Spleen (tissue), 3 donors: ENCODE measurements around the gene TRPM1.

Experiments used
- POLR2A ChIP-seq, 3 donors: fragments of 450-650 bp; IDR thresholded peaks; one replicate each; pipeline ENCODE4 v1.5.1; 2017; ENCODE audit warnings: antibody characterized with exemption in 3 of 3, mild to moderate bottlenecking in 1 of 3
- POLR2AphosphoS5 ChIP-seq, 3 donors: sonication (generic); formaldehyde crosslinking; IDR thresholded peaks; one replicate each; pipeline ENCODE4 v1.5.1; 2017; ENCODE audit warnings: antibody characterized with exemption in 3 of 3

DNA sequence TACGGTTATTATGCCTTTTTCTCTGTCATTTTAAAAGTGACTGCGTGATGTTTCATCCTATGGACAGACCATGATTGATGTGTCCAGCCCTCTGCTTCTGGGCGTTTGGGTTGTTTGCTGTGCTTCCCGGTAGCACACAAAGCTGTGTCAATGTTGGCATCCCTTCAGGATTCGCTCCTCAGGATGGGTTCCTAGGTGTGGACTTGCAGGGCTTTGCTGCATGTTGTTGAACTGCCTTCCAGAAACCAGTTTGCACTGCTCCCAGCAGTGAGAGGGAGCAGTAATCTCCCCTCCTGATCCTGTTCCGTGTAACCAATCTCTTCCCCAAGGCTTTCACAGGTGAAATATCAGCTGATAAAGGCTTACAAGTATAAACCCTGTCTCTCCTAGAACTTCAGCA, 787 bp downstream of the TRPM1 start:
- TF ChIP-seq POLR2AphosphoS5 (IDR thresholded peaks at IDR 0.05), result no peak
- TF ChIP-seq POLR2A (IDR thresholded peaks at IDR 0.05), result no peak
